Measurements from ENCODE around the gene UBQLNL. TPM values are rescaled to one million over a fixed set of nuclear protein-coding genes. Genes with fewer than 3 reads are reported as not detected.

The UBQLNL gene
- total RNA-seq, 1 donor = 0.36 TPM

DNA sequence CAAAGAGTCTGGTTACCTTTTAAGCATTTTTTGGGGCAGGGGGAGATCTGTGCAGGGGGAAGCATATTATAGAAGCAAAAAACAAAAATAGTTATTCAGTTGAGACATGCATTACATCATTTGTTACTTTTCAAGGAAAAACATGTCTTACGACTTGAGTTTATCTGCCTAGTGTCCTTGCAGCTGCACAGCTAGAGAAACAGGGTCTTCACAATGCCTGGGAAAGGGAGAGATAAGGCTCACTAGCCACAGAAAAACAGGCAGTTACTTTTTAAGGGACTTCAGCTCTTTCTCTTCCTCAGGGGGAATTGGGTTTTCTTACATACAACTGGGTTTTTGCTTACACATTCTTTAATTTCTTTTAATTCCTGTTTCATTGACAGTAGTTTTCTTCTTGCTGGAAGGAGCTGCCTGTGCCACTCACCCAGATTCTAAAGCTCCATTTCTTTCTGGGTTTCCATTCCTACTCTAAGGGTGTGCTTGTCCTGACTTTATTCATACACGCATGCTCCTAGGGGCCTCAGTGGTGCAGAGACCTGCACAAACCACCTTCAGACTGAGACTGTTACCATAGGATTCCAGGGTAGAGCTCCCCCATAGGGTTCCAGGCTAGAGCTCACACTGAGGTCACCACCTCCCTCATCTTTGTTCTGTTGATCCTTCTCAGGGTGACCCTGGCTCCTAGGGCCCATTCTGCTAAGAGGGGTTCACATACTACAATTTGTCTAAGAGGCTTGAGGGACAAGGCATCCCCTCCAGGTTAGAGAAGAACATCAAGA is 14.7 kb upstream of the UBQLNL start:
- H3K4me3 ChIP-seq (ENCODE audit: low read depth, low read length) = no peak overlapping the region
- no peak for DNase-seq (ENCODE audit: low read depth)
- TF ChIP-seq, protein P1, sequence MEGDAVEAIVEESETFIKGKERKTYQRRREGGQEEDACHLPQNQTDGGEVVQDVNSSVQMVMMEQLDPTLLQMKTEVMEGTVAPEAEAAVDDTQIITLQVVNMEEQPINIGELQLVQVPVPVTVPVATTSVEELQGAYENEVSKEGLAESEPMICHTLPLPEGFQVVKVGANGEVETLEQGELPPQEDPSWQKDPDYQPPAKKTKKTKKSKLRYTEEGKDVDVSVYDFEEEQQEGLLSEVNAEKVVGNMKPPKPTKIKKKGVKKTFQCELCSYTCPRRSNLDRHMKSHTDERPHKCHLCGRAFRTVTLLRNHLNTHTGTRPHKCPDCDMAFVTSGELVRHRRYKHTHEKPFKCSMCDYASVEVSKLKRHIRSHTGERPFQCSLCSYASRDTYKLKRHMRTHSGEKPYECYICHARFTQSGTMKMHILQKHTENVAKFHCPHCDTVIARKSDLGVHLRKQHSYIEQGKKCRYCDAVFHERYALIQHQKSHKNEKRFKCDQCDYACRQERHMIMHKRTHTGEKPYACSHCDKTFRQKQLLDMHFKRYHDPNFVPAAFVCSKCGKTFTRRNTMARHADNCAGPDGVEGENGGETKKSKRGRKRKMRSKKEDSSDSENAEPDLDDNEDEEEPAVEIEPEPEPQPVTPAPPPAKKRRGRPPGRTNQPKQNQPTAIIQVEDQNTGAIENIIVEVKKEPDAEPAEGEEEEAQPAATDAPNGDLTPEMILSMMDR (IDR thresholded peaks at IDR 0.05; ENCODE audit: insufficient read depth, low read length) = no peak

- TF ChIP-seq, protein P1 (IDR thresholded peaks at IDR 0.05; ENCODE audit: insufficient read depth, low read length) = no peak
- no peak overlapping the region for H3K4me3 ChIP-seq (ENCODE audit: low read depth, low read length)
- no peak for DNase-seq (ENCODE audit: low read depth)
These were observed 12.0 kb upstream of the UBQLNL start for GRCh38 chr11:5528495-5528894.

DNA sequence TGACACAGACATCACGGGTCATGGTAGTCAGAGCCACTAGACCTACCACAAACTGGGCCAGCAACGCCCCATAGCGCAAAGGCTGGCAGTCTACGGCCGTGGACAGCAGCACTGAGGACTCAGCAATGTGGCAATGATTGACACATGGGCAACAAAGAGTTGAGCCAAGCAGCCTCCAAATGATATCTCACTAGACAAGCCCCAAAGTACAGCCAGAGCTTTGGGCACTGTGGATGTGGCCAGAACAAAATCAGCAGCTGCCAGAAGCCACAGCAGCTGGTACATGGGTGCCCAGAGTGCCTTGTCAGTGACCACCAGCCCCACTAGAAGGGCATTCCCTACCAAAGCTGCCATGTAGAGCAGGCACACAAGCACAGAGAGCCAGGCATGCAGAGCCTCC is 11.2 kb upstream of the UBQLNL start:
- DNase-seq (ENCODE audit: low read depth) = no peak
- H3K4me3 ChIP-seq (ENCODE audit: low read depth, low read length) = no peak overlapping the region
- TF ChIP-seq, protein P1 (IDR thresholded peaks at IDR 0.05; ENCODE audit: insufficient read depth, low read length) = no peak

DNA sequence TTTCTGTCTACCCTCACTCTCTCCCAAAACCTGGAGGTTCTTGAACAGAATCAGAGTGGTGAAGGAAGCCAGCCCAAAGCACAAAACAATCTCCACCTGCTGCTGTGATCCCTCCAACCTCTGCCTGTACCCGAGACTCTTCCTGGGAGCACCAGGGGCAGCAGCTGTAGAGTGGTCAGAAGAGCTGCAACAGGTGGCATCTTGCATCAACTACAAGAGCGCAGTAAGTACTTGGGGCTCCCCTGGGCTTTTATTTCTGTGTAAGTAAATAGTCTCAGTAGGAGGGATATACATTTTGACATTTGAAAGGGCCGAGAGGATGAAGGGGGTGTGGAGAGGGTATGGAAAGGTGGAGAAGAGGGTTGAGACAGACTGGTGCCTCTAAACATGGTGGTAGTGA is 8.3 kb upstream of the UBQLNL start:
- no peak for DNase-seq (ENCODE audit: low read depth)
- TF ChIP-seq, protein P1 (IDR thresholded peaks at IDR 0.05; ENCODE audit: insufficient read depth, low read length) = no peak
- H3K4me3 ChIP-seq (ENCODE audit: low read depth, low read length) = no peak overlapping the region

- TF ChIP-seq, protein P1 (IDR thresholded peaks at IDR 0.05; ENCODE audit: insufficient read depth, low read length) = no peak
- DNase-seq (ENCODE audit: low read depth) = no peak
- H3K4me3 ChIP-seq (ENCODE audit: low read depth, low read length) = no peak overlapping the region
These were observed 5.8 kb upstream of the UBQLNL start for GRCh38 chr11:5522308-5522707.

- TF ChIP-seq, protein P1 (IDR thresholded peaks at IDR 0.05; ENCODE audit: insufficient read depth, low read length) = no peak
- no peak overlapping the region for H3K4me3 ChIP-seq (ENCODE audit: low read depth, low read length)
- DNase-seq (ENCODE audit: low read depth) = no peak
These were observed 5.0 kb upstream of the UBQLNL start for GRCh38 chr11:5521540-5521939.

- no peak for DNase-seq (ENCODE audit: low read depth)
- H3K4me3 ChIP-seq (ENCODE audit: low read depth, low read length) = no peak overlapping the region
- TF ChIP-seq, protein P1 (IDR thresholded peaks at IDR 0.05; ENCODE audit: insufficient read depth, low read length) = no peak
These were observed 1.7 kb downstream of the UBQLNL start for GRCh38 chr11:5514841-5515240.
